ENCODE data around the gene TFPI2.
A peak's percentile ranks its signal among the peaks of the same experiment; 100 is the strongest.
"Not testable (repeated sequence)": the region's sequence is repeated elsewhere in the genome, so short reads cannot be mapped to it uniquely, and the experiment has no call there.

TFPI2 gene, protein sequence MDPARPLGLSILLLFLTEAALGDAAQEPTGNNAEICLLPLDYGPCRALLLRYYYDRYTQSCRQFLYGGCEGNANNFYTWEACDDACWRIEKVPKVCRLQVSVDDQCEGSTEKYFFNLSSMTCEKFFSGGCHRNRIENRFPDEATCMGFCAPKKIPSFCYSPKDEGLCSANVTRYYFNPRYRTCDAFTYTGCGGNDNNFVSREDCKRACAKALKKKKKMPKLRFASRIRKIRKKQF

DNA sequence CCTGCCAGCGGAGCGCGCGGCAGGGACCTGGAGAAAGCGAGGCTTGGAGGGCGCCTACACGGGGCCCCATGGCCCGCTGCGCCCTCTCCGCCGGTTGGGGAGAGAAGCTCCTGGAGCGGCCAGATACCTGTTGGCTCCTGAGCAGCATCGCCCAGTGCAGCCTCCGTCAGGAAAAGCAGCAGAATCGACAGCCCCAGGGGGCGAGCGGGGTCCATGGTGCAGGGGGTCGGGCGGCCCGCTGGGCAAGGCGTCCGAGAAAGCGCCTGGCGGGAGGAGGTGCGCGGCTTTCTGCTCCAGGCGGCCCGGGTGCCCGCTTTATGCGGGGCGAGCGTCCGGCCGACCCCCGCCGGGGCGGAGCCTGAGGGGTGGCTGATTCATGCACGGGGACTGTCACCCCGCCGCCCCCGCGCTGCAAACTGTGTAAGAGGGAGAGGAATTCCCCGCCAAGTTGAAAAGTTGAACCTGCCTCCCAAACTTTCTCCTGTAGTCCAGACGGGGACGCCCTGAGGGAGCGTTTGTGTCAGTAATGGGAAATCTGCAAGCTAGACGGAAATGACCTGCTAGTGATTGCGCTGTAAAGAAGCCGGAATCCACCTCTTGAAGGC, at the start of gene TFPI2:
TFPI2 (minus strand) TSS at position 290 of the 605 bp plus-strand sequence; CDS start at position 215, 75 bp downstream.
- peak; percentile 31 to 48 for DNase-seq

DNA sequence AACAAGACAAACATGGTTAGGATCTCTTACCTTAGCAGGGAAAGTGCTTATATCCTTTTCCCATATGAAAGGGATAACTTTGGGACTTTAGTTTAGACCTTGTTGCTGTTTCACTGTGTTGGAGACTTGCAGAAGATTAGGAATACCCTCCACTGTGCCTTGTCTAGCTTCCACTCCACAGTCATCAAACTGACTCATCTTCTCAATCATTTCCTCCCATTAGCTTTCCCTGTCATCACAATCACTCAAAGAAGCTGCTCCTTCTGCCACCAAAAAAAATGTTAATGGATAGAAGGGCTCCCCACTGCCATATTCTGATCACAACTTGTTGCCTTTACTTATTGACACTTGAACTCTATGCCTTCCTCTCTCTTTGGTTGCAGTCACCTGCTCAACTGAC, 47.7 kb upstream of the TFPI2 start:
- DNase-seq = no peak

DNA sequence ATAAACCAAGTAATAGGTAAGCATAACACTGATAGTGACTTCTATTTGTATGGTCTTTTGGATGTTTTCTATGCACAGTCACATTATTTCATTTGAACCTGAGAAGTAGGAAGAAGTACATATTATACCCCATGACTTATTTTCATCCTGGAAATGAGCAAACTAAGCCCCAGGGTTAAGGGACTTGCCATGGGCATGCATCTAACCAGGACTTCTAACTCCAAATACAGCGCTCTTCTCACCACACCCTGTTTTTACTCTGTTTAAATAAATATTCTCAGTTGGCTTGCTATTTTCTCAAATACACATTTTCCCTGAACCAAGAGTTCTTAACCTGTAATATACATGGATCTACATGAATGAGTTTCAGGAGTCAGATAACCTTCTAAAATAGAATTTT, 47.3 kb upstream of the TFPI2 start:
- no peak for DNase-seq

DNA sequence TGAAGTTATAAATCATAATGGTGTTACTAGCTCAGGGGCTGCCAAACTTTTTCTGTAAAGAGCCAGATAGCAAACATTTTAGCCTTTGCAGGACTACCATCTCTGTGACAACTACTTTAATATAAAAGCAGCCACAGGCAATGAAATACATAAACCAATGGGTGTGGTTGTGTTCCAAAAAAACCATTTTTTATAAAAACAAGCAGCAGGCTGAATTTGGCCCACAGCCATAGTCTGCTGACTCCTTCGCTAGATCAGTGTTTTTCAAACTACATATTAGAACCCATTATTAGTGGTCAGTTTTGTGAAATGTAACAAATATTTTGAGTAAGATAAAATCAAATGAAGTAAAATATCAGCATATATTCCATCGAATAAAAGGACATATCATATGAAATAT, 44.5 kb upstream of the TFPI2 start:
- no peak for DNase-seq

DNA sequence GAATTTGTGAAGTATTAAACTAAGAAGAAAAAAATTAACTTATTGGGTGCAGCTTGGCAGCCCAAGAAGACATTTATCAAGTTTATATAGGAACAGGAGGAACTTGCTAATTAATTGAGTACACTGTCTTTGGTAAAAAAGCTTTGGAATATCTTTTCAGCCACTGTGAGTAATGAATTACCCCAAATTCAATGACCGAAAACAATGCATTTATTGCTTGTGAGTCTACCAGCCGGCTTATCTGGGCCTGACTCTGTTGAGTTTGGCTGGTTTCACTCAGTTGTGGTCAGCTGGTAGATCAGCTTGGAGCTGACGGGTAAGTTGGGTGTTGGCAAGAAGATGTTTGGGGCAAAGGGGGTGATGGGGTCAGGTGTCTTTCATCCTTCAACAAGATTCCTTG, 42.6 kb upstream of the TFPI2 start:
- DNase-seq = no peak

DNA sequence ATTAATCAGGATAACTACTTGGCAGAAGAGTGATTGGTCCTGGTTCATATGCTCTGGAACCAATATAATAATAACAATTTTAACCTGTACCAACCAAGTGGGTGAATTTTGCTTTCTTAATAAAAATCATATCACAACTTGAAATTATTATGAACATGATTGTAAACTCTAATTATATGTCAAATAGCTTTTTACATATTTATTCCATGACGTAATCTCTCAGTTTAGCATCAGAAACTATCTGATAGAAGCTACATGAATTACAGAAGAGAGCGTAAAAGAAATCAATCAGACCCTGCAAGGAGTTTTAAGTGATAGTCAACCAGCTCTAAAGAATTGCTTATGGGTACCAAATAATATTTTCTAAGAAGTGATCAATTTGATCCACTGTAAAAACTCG, 41.1 kb upstream of the TFPI2 start:
- DNase-seq = no peak

DNA sequence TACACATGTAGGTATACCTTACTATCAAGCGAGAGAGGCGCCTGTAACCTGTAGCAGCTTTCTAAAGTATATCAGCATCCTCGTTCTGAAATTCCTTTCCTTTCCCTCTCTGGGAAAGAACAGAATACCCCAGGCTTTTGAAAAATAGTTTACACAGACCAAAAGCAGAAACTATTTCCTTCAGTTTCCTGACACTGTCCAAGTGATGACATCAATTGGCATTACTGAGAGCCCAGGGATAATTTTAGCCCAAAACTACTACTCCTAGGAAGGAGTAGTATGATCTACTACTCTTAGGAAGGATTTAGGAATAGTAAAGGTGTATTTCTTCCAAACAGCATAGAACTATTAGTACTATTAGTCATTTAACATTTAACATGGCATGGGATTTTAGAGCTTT, 37.0 kb upstream of the TFPI2 start:
- no peak for DNase-seq

DNA sequence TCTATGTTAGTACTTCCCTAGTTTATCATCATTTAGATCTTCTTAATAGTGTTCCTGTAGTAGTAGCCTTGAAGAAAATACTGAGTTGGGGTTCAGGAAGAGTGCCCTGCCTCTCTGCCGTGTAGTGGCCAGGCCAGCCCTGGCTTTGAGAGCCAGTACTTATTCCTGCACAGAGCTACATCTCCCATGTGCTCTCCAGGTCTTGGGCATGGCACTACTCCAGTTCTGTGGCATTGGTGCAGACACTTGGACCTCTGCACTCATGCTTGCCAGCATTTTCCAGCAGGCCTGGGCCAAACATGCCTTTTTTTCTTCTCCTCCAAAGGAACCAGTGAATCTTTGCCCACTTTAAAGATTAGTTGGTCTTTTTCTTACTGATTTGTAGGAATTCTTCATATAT, 36.2 kb upstream of the TFPI2 start:
- DNase-seq = no peak

DNA sequence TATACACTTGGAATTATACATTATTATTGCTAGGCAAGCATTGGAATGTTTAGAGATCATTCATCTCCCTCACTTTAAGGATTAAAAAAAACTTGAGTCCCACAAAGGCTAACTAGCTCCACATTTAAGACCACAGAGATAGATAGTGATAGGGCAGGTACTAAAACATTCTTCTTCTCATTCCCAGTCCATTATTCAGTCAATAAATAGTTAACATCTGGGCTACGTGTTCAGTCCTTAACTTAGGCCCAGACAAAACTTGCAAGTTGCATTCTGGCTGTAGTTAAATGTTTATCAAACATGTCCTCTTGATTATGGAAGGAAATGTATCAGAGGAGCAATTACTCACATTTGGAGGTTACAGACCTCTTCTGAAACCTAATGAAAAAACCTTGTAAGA, 33.4 kb upstream of the TFPI2 start:
- no peak for DNase-seq

DNA sequence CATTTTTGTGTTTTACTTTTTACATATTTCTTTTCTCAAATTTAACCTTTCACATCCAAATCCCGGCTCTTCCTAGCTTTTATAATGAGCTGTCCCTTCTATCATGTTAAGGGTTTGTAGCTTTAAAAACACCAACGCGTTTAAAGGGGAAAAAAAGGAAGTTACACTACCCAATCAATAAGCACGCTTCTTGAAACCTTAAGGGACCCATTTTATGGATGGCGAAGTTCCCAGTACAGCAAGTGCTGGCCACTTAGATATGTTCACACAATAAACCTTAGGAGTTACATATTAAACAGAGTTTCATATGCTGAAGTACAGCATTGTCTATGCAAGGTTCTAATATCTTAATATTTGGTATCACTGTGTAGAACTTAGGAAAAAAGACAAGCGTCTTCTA, 32.7 kb upstream of the TFPI2 start:
- no peak for DNase-seq

DNA sequence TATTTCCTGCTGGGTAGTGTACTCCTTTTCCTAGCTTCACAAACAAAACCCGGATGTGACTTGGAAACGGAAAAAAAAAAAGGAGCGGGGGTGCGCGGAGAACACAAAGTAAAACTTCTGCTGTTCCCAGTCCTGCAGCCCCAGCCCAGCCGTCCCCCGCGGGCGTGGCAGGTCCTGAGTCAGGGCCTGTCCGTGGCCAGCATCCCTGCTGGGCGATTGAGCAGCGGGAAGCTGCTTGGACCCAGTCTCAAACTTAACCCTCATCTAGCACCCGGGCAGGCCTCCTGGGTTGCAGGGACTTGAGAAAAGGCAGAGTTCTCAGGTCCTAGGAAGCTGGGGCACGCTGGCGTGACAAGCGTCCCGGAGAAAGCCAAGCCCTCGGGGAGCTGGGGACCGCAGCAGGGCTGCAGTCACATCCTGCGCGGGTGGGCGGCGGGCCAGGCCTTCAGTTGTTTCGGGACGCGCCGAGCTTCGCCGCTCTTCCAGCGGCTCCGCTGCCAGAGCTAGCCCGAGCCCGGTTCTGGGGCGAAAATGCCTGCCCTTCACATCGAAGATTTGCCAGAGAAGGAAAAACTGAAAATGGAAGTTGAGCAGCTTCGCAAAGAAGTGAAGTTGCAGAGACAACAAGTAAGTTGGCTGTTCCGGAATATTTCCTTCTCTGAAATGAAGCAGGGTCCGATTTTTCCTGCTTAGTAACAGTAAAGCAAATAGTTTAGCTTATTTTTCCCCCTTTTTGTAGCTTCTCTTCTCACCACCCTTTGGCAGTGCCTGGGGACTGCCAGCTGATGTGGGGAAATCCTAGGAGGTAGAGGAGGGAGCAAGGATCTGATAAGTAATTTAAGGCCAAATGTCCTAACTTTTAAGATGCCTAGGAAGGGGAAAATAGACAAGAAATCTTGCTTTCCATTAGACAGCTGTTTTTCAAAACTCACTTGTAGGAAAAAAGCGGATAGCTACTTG, 31.3 kb upstream of the TFPI2 start, which contains the start of gene GNG11:
GNG11 (plus strand) TSS at position 129 of the 960 bp plus-strand sequence; CDS start at position 532, 403 bp downstream.
- DNase-seq = peak; percentile 40 to 54

DNA sequence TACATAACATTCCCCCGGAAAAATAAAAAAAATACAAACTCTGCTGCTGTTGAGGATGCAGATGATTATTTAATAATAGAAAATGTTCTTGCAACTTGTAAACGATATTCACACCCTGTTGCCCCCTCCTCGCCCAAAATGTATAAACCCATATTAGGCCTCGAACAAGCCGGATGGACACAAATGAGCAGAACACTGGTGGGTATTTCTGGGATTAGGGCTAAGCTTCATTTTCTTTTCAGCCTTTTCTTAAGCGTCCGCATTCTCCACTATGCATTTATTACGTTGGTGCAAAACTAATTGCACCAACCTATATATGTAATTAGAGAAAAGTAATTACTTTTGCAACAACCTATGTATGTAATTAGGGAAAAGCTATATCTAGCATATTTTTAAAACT, 30.6 kb upstream of the TFPI2 start:
- no peak for DNase-seq

DNA sequence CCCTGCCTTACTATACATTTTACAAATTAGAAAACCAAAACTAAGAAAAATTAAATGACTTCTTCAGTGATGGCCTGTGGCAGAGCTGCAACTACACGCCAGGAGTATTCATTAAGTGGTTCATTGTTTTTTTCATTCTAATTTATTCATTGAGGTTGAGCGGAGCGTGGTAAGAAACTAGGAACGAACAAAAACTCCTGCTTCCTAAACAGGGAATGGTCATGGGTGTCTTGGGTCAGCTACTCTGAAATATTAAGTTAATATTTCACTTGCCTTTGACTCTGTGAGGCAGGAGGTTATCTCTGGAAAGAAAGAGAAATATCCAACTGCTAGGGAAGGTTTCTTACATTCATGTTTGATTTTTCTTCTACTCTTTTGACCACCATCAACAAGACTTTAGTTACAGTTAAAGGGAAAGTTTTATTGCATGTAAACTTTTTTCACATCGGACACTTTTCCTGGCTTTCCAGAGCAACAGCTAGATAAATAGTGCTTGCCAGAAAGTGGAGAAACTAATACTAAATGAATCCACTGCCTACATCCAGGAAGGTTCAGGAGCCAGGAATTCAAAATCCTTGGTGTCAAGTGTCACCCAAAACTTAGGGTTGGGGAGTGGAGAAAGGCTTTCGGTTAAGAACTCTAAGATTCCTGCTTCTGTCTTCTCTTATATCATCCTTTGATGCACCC, 30.1 kb upstream of the TFPI2 start:
- no peak for DNase-seq

DNA sequence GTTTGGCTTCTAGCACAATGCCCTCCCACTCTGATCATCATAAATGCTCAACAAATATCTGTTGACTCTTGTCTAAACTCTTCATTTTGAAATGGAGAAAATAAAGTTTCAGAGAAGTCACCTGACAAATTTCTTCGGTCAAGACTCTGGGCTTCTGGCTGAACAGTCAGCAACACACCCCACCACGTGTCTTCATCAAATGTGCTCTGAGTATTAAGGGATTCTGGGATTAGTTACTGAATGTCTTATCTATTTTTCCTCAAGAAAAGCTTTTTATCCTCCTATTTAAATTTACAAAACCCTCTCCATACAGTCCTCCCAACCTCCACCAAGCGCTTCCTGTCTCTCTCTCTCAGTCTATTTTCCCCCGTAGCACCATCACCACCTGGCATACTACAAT, 25.8 kb upstream of the TFPI2 start:
- not testable (repeated sequence) for DNase-seq

DNA sequence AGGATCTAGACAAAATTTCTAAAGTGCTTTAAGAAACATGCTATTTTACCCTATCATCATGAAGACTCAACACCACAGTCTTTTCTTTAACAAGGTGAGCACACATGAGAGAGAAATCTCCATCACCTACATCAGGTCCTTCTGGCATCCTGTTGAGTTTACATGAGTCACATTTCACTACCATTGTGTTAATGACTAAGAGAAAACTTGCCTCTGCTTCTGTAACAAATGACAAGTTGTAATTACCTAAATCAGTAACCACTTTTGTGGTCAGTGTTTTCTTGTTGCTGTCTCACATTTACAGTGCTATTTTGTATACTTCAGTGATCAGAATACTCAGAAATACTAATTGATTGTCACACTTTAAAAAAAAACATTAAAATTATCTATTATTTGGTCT, 25.3 kb upstream of the TFPI2 start:
- not testable (repeated sequence) for DNase-seq

DNA sequence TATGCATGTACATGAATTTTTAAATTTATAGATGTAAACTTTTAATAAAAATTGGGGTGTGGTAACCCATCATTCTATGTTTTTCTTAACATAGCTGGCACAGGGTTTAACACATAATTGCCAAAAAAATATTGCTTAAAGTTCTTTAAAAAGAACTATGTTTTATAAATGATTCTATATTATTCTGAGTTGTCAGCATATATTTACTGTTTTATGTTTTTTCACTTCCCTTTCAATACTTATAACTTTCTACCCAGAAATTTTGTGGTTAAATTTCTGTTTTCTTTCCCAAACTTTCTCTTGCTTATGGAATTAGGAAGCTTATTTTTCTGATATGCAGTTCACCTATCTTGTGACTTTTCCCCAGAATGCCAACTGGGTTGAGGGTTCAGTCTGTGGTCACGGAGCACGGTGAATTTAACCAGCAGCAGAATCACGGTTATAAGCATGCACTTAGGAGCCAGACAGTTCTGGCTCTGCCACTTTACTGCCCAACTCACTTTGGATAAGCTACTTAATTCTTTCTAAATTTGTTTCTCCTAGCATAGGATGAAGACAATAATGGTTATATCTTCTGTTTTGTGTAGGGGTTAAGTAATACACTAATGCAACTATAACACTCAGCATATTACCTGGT, 24.8 kb upstream of the TFPI2 start:
- not testable (repeated sequence) for DNase-seq

DNA sequence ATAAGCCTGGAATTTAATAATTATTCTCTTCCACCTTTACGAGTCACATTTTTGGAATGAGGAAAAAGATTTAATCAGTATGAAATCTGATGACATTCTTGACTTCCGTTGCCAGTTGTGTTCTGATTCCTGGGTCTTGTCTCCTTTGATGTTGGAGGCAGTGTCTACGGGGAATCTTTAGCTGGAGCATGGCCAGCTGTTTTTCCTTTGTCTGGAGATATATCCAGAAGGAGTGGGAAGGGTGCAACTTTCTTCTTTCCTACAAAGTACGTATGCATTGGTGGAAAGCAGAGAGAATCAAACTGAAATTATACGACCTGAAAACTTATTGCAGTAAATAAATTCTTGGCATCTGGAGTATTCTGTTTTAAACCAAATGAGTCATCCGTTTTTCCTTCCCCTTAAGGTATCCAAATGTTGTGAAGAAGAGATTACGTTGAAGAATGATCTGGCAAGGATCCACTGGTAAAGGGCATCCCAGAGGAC, 24.1 kb upstream of the TFPI2 start:
- DNase-seq = no peak

DNA sequence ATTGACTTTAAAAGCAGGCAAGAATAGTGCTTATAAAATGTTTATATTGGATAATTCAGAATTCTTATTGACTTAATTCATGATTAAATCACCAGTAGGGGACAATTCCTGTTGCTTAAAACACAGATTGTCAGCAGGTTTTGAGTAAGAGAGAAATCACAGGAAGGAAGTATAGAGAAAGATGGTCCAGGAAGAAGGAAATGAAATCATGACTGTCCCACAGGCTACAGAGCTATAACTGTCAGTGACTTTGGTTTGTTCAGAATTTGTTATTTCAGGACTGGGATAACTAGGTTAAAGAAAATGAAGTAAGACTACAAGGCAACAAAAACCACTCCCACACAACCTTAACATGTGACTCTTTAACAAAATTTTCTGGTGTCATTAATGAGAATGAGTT, 22.6 kb upstream of the TFPI2 start:
- DNase-seq = no peak

DNA sequence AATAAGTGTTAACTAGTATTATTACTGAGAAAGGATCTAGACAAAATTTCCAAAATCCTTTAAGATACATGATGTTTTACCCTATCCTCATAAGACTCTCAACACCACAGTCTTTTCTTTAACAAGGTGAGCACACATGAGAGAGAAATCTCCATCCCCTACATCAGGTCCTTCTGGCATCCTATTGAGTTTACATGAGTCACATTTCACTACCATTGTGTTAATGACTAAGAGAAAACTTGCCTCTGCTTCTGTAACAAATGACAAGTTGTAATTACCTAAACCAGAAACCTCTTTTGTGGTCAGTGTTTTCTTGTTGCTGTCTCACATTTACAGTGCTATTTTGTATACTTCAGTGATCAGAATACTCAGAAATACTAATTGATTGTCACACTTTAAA, 21.1 kb upstream of the TFPI2 start:
- not testable (repeated sequence) for DNase-seq

DNA sequence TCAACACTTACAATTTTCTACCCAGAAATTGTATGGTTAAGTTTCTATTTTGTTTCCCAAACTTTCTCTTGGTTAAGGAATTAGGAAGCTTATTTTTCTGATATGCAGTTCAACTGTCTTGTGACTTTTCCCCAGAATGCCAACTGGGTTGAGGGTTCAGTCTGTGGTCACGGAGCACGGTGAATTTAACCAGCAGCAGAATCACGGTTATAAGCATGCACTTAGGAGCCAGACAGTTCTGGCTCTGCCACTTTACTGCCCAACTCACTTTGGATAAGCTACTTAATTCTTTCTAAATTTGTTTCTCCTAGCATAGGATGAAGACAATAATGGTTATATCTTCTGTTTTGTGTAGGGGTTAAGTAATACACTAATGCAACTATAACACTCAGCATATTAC, 20.7 kb upstream of the TFPI2 start:
- not testable (repeated sequence) for DNase-seq

DNA sequence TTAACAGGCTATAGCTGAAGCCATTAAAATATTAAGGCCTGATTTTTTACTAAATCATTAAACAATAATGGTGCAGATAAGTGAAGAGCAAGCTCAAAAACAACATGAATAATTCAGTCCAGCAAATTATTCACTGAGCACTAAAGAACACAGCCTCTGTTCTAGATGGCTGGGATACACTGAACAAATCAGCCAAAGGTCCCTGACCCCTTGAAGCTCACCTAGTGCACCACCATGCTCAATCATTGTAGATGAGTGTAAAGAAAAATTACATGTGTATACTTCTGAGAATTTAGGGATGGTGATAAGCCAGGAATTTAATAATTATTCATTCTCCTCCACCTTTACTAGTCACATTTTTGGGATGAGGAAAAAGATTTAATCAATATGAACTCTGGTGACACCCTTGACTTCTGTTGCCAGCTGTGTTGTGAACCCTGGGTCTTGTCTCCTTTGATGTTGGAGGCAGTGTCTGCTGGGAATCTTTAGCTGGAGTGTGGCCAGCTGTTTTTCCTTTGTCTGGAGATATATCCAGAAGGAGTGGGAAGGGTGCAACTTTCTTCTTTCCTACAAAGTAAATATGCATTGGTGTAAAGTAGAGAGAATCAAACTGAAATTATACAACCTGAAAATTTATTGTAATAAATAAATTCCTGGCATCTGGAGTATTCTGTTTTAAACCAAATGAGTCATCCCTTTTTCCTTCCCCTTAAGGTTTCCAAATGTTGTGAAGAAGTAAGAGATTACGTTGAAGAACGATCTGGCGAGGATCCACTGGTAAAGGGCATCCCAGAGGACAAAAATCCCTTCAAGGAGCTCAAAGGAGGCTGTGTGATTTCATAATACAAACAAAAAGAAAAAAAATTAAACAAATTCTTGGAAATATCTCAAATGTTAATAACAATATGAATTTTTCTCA, 19.8 kb upstream of the TFPI2 start:
- DNase-seq = no peak
